Heart left ventricle (tissue), 16 donors: ENCODE results near the gene CEACAM1. TPM values are rescaled to one million over a fixed set of nuclear protein-coding genes. Genes with fewer than 3 reads are reported as not detected.
"Not testable (repeated sequence)": the region's sequence is repeated elsewhere in the genome, so short reads cannot be mapped to it uniquely, and the experiment has no call there.

ENCODE experiments used
- ATAC-seq, 4 donors: fragments of 200-7000 bp; cut with Tn5 transposase; one replicate each; pipeline ENCODE4 v1.9.1; 2020 to 2022; ENCODE audit warnings: moderate library complexity in 4 of 4, mild to moderate bottlenecking in 3 of 4, moderate number of reproducible peaks in 1 of 4
- DNase-seq, 5 donors: peaks; one replicate each; pipeline ENCODE4 v3.0.0-alpha.2; 2020
- H3K27ac ChIP-seq, 12 donors: fragments of 200-600 bp; sonication (generic) in 4 of 12; one replicate each; pipeline versions ENCODE4 v1.5.0 to v1.8.0; 2016 to 2022; ENCODE audit warnings: mild to moderate bottlenecking in 2 of 12
- H3K27me3 ChIP-seq, 9 donors: fragments of 200-600 bp; sonication (generic) in 2 of 9; one replicate each; pipeline versions ENCODE4 v1.5.1 to v1.8.0; 2016 to 2022; ENCODE audit warnings: mild to moderate bottlenecking in 3 of 9
- H3K36me3 ChIP-seq, 9 donors: fragments of 200-600 bp; sonication (generic) in 2 of 9; one replicate each; pipeline versions ENCODE4 v1.5.0 to v1.8.0; 2018 to 2022; ENCODE audit warnings: mild to moderate bottlenecking in 2 of 9
- H3K4me1 ChIP-seq, 12 donors: fragments of 200-600 bp; sonication (generic) in 4 of 12; one replicate each; pipeline versions ENCODE4 v1.5.0 to v1.8.0; 2016 to 2022; ENCODE audit warnings: mild to moderate bottlenecking in 3 of 12
- H3K4me3 ChIP-seq, 12 donors: fragments of 200-600 bp; sonication (generic) in 4 of 12; one replicate each; pipeline versions ENCODE4 v1.5.0 to v1.8.0; 2017 to 2022; ENCODE audit warnings: mild to moderate bottlenecking in 9 of 12, moderate library complexity in 4 of 12
- H3K9me3 ChIP-seq, 12 donors: fragments of 200-600 bp; sonication (generic) in 4 of 12; one replicate each; pipeline versions ENCODE4 v1.5.0 to v1.8.0; 2016 to 2022; ENCODE audit warnings: mild to moderate bottlenecking in 1 of 12
- CTCF ChIP-seq, 12 donors: fragments of 200-600 bp; sonication (generic) in 4 of 12; IDR thresholded peaks; one replicate each; pipeline versions ENCODE4 v1.5.0 to v1.8.0; 2018 to 2022; ENCODE audit warnings: antibody characterized with exemption in 12 of 12, mild to moderate bottlenecking in 5 of 12
- POLR2A ChIP-seq, 2 donors: fragments of 450-650 bp; IDR thresholded peaks; one replicate each; pipeline ENCODE4 v1.6.1; 2017; ENCODE audit warnings: antibody characterized with exemption in 2 of 2, mild to moderate bottlenecking in 2 of 2, moderate library complexity in 2 of 2
- WGBS, 4 donors: extraction: QIAGEN DNeasy Blood & Tissue Kit in 2 of 4; methylation state at CpG; one replicate each; pipeline versions ENCODE4 v1.1.5 to v1.1.7; 2013 to 2018; 5-methylcytosine and 5-hydroxymethylcytosine counted together
- intact Hi-C, 10 donors: fragments of 100-400 bp; cut with DNase I; formaldehyde crosslinking; loops; one replicate each; pipeline versions ENCODE4 v1.11.1 to v1.14.2; 2022
- polyA plus RNA-seq, 2 donors: library from polyadenylated mRNA; stranded (reverse); fragments of 200-250 nt; gene quantifications; one replicate each; pipeline ENCODE4 v1.2.3, GENCODE V29; 2013
- total RNA-seq, 9 donors: library from RNA; depleted of rRNA in 2 of 9; stranded (reverse); fragments of >200 nt in 2 of 9; fragmentation: NEBNext Ultra II Directional in 3 of 9; extraction: Animal tissue kit (Norgen Biotek cat#: 25700) in 3 of 9; gene quantifications; one replicate each; pipeline versions ENCODE4 v1.1.0 to v1.2.4, GENCODE V29; 2016 to 2023
- donor health status: ischemic (EF 13 %, LVEDD 7.1; RV severe dilation, severe dysfunction).
- donor health status: healthy with polysubstance abuse.
- donor health status: DM: no; HTN: yes; CAD: no.
- donor health status: DM: no; HTN: no; CAD: no.
- donor health status: ischemic (EF 25% LVEDD 6.9; RV normal size, moderate dysfunction).
- donor health status: ischemic (EF 25% LVEDD 5.7; RV mildly dilated, moderate dysfunction).
- donor health status: healthy.
- donor health status: DM: yes; HTN: yes; CAD: no.
- donor health status: ischemic (EF 35%, LVEDD 5.7; RV mildly dilated, moderate dysfunction).
- donor health status: nonischemic (EF 11% LVEDD 7.7; RV severe dilation, severe dysfunction).
- donor health status: DM: yes; HTN: yes; CAD: no.
- donor health status: PGD.
- donor health status: ischemic (EF 29% LVEDD 5.4; RV normal size, mild dysfunction).
- donor health status: nonischemic (EF 23%, LVEDD 6.1; RV moderate dilation, normal function).

Gene CEACAM1
- total and polyA plus RNA-seq, 11 donors: 1.3 to 8.3 (median 2.4) TPM

GRCh38 chr19:42538841-42539709, 10.8 kb upstream of the CEACAM1 start:
- H3K27me3 ChIP-seq: peaks cover 0 to 5% (median 0%) of the 10 kb centered on the region in 9 donors
- H3K9me3 ChIP-seq: peaks cover 0 to 8% (median 0%) of the 10 kb centered on the region in 12 donors
- ATAC-seq (no peak), DNase-seq (no peak)
- 68 to 87% (median 79%) methylated on average over 7 of the region's 7 CpGs for WGBS, 4 donors
- H3K36me3 ChIP-seq: no peaks in the 10 kb centered on the region
- no peaks in the 10 kb centered on the region for H3K4me1 ChIP-seq
- no peak for TF ChIP-seq POLR2A (IDR thresholded peaks at IDR 0.05)
- TF ChIP-seq CTCF (IDR thresholded peaks at IDR 0.05): no peak
- H3K27ac ChIP-seq: no peak overlapping the region
- intact Hi-C loops: no loop called here
- no peak overlapping the region for H3K4me3 ChIP-seq

- intact Hi-C loops, ATAC-seq, H3K9me3 ChIP-seq, H3K27me3 ChIP-seq, H3K4me1 ChIP-seq, H3K36me3 ChIP-seq, H3K4me3 ChIP-seq, DNase-seq, H3K27ac ChIP-seq: not testable (repeated sequence)
- WGBS, 4 donors: 70 to 80% (median 73%) methylated on average over 2 of the region's 2 CpGs
Measured at GRCh38 chr19:42535276-42535675, 7.0 kb upstream of the CEACAM1 start.

GRCh38 chr19:42534391-42534790, 6.1 kb upstream of the CEACAM1 start:
- intact Hi-C loops: no loop called here
- TF ChIP-seq POLR2A (IDR thresholded peaks at IDR 0.05) (no peak), CTCF (IDR thresholded peaks at IDR 0.05) (no peak)
- H3K27ac ChIP-seq: no peak overlapping the region
- no peaks in the 10 kb centered on the region for H3K27me3 ChIP-seq
- H3K4me1 ChIP-seq: peaks cover 0 to under 1% (median 0%) of the 10 kb centered on the region in 12 donors
- no peak overlapping the region for H3K4me3 ChIP-seq
- ATAC-seq (no peak), DNase-seq (no peak)
- no peaks in the 10 kb centered on the region for H3K36me3 ChIP-seq
- peaks cover 0 to 8% (median 0%) of the 10 kb centered on the region in 12 donors for H3K9me3 ChIP-seq

GRCh38 chr19:42532891-42533290, 4.6 kb upstream of the CEACAM1 start:
- intact Hi-C loops: no loop called here
- H3K36me3 ChIP-seq: no peaks in the 10 kb centered on the region
- DNase-seq: no peak
- ATAC-seq: no peak
- WGBS, 4 donors: 89 to 93% (median 91%) methylated on average over 2 of the region's 2 CpGs
- TF ChIP-seq CTCF (IDR thresholded peaks at IDR 0.05) (no peak), POLR2A (IDR thresholded peaks at IDR 0.05) (no peak)
- peaks cover 0 to 15% (median 6%) of the 10 kb centered on the region in 12 donors for H3K4me1 ChIP-seq
- H3K9me3 ChIP-seq: peaks cover 0 to 8% (median 0%) of the 10 kb centered on the region in 12 donors
- no peak overlapping the region for H3K4me3 ChIP-seq
- no peaks in the 10 kb centered on the region for H3K27me3 ChIP-seq
- H3K27ac ChIP-seq: no peak overlapping the region
